GM23338 (cell line): ENCODE results near the gene PHYKPL.

Experiments used
- CREB1 ChIP-seq: fragments of 250-450 bp; sonication (Bioruptor Pico); IDR thresholded peaks from 2 replicates; pipeline ENCODE4 v1.5.0; 2020; ENCODE audit warnings: low read depth, mild to moderate bottlenecking, moderate library complexity
- CTCF ChIP-seq, 2 experiments: fragments of 200-600 bp in 1 of 2; sonication (generic) in 1 of 2; conservative IDR thresholded peaks; 2 replicates each; pipeline versions ENCODE4 v1.5.1 to v1.6.1; 2016 to 2017; ENCODE audit warnings: antibody characterized with exemption in 2 of 2, low read depth in 2 of 2, mild to moderate bottlenecking in 2 of 2, moderate library complexity in 1 of 2
- EZH2 ChIP-seq: fragments of 200-600 bp; sonication (generic); IDR thresholded peaks from one replicate; pipeline ENCODE4 v1.8.0; 2017; ENCODE audit warnings: antibody characterized with exemption, mild to moderate bottlenecking, low read depth; ENCODE audit not compliant: unreplicated experiment
- EZH2phosphoT487 ChIP-seq: fragments of 200-600 bp; sonication (generic); IDR thresholded peaks from one replicate; pipeline ENCODE4 v1.8.1; 2018; ENCODE audit warnings: antibody characterized with exemption; ENCODE audit not compliant: unreplicated experiment
- JUNB ChIP-seq: IDR thresholded peaks from one replicate; pipeline ENCODE4 v1.6.1; 2016; ENCODE audit warnings: antibody characterized with exemption; ENCODE audit not compliant: unreplicated experiment
- POLR2AphosphoS5 ChIP-seq: IDR thresholded peaks from 2 replicates; pipeline ENCODE4 v1.6.1; 2016; ENCODE audit warnings: antibody characterized with exemption, low read depth
- REST ChIP-seq: IDR thresholded peaks from one replicate; pipeline ENCODE4 v1.6.1; 2018; ENCODE audit warnings: antibody characterized with exemption; ENCODE audit not compliant: unreplicated experiment

- no peak for TF ChIP-seq EZH2phosphoT487
- TF ChIP-seq CTCF (conservative IDR thresholded peaks at IDR 0.05; ENCODE audit: low read depth in 2 of 2): no peak
- TF ChIP-seq JUNB: no peak
- TF ChIP-seq EZH2: no peak
- no peak for TF ChIP-seq POLR2AphosphoS5
- TF ChIP-seq CREB1: no peak
- no peak for TF ChIP-seq REST
Measured at GRCh38 chr5:178272591-178272990, 40.0 kb upstream of the PHYKPL start.
